Transverse colon (tissue), 4 donors: ENCODE measurements around the gene HNF1B. TPM values are rescaled to one million over a fixed set of nuclear protein-coding genes. Genes with fewer than 3 reads are reported as not detected.

ENCODE experiments used
- DNase-seq: peaks from one replicate; pipeline ENCODE4 v3.0.0-alpha.2; 2019
- H3K27ac ChIP-seq, 4 donors: fragments of 200-600 bp; sonication (generic); 2 replicates each; pipeline ENCODE4 v1.5.1; 2016 to 2018; ENCODE audit warnings: inconsistent platforms in 4 of 4
- H3K27me3 ChIP-seq: fragments of 200-600 bp; sonication (generic); 2 replicates; pipeline ENCODE4 v1.5.1; 2017; ENCODE audit warnings: inconsistent platforms
- H3K36me3 ChIP-seq, 4 donors: fragments of 200-600 bp; sonication (generic); 2 replicates each; pipeline ENCODE4 v1.5.1; 2017 to 2019; ENCODE audit warnings: inconsistent platforms in 4 of 4
- H3K4me1 ChIP-seq, 4 donors: fragments of 200-600 bp; sonication (generic); 2 replicates each; pipeline ENCODE4 v1.5.1; 2017 to 2020; ENCODE audit warnings: inconsistent platforms in 4 of 4
- H3K4me3 ChIP-seq, 4 donors: fragments of 200-600 bp; sonication (generic); 1 replicate in 1 of 4; 2 replicates in 3 of 4; pipeline versions ENCODE4 v1.5.1 to v1.6.1; 2017 to 2019; ENCODE audit warnings: inconsistent platforms in 4 of 4
- H3K9me3 ChIP-seq, 2 donors: fragments of 200-600 bp; sonication (generic); 2 replicates each; pipeline ENCODE4 v1.5.1; 2017 to 2019; ENCODE audit warnings: inconsistent platforms in 2 of 2
- EP300 ChIP-seq: sonication (generic); formaldehyde crosslinking; IDR thresholded peaks from one replicate; pipeline ENCODE4 v1.6.1; 2017; ENCODE audit warnings: antibody characterized with exemption, low read depth
- POLR2A ChIP-seq: fragments of 450-650 bp; IDR thresholded peaks from one replicate; pipeline ENCODE4 v1.6.1; 2016; ENCODE audit warnings: antibody characterized with exemption, mild to moderate bottlenecking, moderate library complexity
- POLR2AphosphoS5 ChIP-seq, 3 donors: sonication (generic); formaldehyde crosslinking; IDR thresholded peaks; one replicate each; pipeline ENCODE4 v1.6.1; 2016; ENCODE audit warnings: antibody characterized with exemption in 3 of 3
- WGBS, 2 donors: methylation state at CpG; one replicate each; pipeline ENCODE4 v1.1.5; 2018; ENCODE audit warnings: low coverage in 1 of 2; 5-methylcytosine and 5-hydroxymethylcytosine counted together
- in situ Hi-C, 4 donors: fragments of 200-750 bp; cut with MboI; loops; one replicate each; pipeline versions ENCODE4 v1.15.0 to v1.15.1; 2017; ENCODE audit warnings: low sequenced_read_pairs in 3 of 4, low pct_ligation_motif_present in 1 of 4, low pct_unique_long_range_greater_than_20kb in 1 of 4
- intact Hi-C: fragments of 100-400 bp; cut with DNase I; formaldehyde crosslinking; loops from one replicate; pipeline ENCODE4 v1.15.1; 2023; ENCODE audit warnings: low total_unique reads
- total RNA-seq, 4 donors: library from RNA; depleted of rRNA; stranded (reverse); fragments of >200 nt; gene quantifications; one replicate each; pipeline ENCODE4 v1.1.0, GENCODE V29; 2016
- TF ChIP-seq, protein P1 (sequence below), 5 experiments: fragments of 200-600 bp in 3 of 5; fragments of 450-650 bp in 2 of 5; sonication (generic) in 3 of 5; IDR thresholded peaks; 1 replicate in 2 of 5; 2 replicates in 3 of 5; pipeline ENCODE4 v1.5.1; 2016 to 2017; ENCODE audit warnings: antibody characterized with exemption in 5 of 5, inconsistent platforms in 3 of 5, mild to moderate bottlenecking in 2 of 5, moderate library complexity in 1 of 5

HNF1B gene
- total RNA-seq, 4 donors from 2014 or later: 22.7 to 35.2 (median 24.9) TPM

DNA sequence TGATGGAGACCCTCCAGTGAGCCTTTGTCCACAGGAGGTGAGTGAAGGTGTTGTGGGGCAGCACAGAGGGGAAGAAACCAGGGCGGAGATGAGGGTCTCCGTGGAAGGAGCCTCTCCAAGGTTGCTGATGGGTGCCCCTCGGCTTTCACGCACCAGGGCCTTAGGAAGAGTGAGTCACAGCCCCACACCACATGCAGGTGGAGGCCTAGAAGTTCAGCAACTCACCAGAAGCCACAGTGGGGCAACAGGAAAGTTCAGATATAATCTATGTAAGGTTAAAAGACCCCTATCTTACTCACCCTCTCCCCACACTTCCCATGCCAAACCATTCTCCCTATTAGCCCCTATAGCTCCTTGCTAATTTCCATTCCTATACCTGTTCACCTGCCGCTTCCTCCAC, 9.5 kb upstream of the HNF1B start:
- H3K4me3 ChIP-seq: no peak overlapping the region
- in situ Hi-C loops: no loop called here
- no peaks in the 10 kb centered on the region for H3K4me1 ChIP-seq
- H3K27ac ChIP-seq: no peak overlapping the region
- TF ChIP-seq, protein P1, sequence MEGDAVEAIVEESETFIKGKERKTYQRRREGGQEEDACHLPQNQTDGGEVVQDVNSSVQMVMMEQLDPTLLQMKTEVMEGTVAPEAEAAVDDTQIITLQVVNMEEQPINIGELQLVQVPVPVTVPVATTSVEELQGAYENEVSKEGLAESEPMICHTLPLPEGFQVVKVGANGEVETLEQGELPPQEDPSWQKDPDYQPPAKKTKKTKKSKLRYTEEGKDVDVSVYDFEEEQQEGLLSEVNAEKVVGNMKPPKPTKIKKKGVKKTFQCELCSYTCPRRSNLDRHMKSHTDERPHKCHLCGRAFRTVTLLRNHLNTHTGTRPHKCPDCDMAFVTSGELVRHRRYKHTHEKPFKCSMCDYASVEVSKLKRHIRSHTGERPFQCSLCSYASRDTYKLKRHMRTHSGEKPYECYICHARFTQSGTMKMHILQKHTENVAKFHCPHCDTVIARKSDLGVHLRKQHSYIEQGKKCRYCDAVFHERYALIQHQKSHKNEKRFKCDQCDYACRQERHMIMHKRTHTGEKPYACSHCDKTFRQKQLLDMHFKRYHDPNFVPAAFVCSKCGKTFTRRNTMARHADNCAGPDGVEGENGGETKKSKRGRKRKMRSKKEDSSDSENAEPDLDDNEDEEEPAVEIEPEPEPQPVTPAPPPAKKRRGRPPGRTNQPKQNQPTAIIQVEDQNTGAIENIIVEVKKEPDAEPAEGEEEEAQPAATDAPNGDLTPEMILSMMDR (IDR thresholded peaks at IDR 0.05): no peak
- no peak for TF ChIP-seq POLR2A
- no peak for TF ChIP-seq POLR2AphosphoS5 (IDR thresholded peaks at IDR 0.05)
- TF ChIP-seq EP300: no peak
- no peaks in the 10 kb centered on the region for H3K36me3 ChIP-seq
- no peaks in the 10 kb centered on the region for H3K9me3 ChIP-seq
- WGBS, 2 donors: 93 to 100% methylated on average over 1 to 5 of the region's 5 CpGs
- peaks cover 8% of the 10 kb centered on the region for H3K27me3 ChIP-seq
- DNase-seq: no peak
- intact Hi-C loops: no loop called here

DNA sequence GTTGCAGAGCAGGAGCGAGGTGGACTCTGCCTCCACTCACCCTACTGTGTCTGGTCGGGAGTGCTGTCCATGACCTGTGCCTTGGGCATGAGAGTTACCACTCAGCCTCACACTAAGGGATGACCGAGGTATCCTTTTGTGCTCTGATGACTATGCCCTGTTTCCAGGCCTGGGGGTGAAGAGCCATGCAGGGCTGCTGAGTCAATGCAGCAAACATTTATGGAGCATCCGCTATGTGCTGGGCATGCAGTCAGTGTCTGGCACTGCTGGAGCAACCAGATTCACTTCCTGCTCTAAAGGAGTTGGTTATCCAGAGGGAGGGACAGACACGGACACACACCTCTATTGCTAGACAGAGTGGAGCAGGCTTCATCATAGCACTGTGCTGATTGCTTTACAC, 7.6 kb upstream of the HNF1B start:
- intact Hi-C loops (no loop called here), in situ Hi-C loops (no loop called here)
- peaks cover 21% of the 10 kb centered on the region for H3K27me3 ChIP-seq
- no peak overlapping the region for H3K27ac ChIP-seq
- H3K4me3 ChIP-seq: no peak overlapping the region
- no peak for DNase-seq
- TF ChIP-seq POLR2A (no peak), POLR2AphosphoS5 (IDR thresholded peaks at IDR 0.05) (no peak), EP300 (no peak)
- TF ChIP-seq, protein P1 (IDR thresholded peaks at IDR 0.05): no peak
- 81% methylated on average over 5 of the region's 5 CpGs; no CpG with 5 or more reads in 1 of the 2 donors for WGBS, 2 donors
- peaks cover 0 to 3% (median 0%) of the 10 kb centered on the region in 4 donors for H3K4me1 ChIP-seq
- H3K9me3 ChIP-seq: no peaks in the 10 kb centered on the region
- no peaks in the 10 kb centered on the region for H3K36me3 ChIP-seq

DNA sequence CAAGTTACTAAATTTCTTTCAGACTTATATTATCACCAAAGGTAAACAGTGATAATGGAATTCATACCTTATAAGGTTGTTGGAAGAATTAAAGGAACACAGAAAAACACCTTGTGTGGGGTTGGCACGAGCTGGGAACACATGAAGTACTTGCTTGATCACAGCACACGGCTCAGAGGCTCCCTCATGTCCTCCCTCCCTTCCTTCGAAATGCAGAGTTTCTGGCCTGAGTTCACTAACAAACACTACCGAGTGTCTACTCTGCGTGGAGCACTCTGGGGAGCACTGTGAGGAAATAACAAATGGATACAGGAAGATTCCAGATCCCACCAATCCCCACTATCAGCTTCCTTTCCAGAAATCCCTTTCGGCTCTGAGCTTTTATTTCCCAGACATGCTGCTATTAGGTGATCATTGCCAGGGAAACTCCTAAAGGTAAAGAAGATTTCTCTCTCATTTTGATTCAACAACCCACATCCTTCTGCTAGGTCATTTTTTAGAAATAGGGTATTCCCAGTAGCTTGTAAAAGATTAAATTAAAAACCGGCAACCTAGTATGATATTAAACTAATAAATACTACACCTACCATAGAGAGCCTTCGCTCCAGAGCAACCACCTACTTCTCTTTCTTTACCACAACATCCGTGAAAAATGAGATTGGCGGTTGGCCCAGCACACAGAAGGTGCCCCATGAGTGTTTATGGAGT, 6.1 kb upstream of the HNF1B start:
- no peak for DNase-seq
- intact Hi-C loops (no loop called here), in situ Hi-C loops (no loop called here)
- 60 to 69% methylated on average over 6 to 10 of the region's 10 CpGs for WGBS, 2 donors
- Histone ChIP-seq H3K4me3 (no peak overlapping the region), H3K4me1 (peaks cover 0 to 11% (median 0%) of the 10 kb centered on the region in 4 donors), H3K36me3 (no peaks in the 10 kb centered on the region), H3K27ac (no peak overlapping the region), H3K27me3 (peaks cover 26% of the 10 kb centered on the region), H3K9me3 (no peaks in the 10 kb centered on the region)
- no peak for TF ChIP-seq EP300
- no peak for TF ChIP-seq POLR2A
- TF ChIP-seq, protein P1 (IDR thresholded peaks at IDR 0.05): no peak
- no peak for TF ChIP-seq POLR2AphosphoS5 (IDR thresholded peaks at IDR 0.05)

DNA sequence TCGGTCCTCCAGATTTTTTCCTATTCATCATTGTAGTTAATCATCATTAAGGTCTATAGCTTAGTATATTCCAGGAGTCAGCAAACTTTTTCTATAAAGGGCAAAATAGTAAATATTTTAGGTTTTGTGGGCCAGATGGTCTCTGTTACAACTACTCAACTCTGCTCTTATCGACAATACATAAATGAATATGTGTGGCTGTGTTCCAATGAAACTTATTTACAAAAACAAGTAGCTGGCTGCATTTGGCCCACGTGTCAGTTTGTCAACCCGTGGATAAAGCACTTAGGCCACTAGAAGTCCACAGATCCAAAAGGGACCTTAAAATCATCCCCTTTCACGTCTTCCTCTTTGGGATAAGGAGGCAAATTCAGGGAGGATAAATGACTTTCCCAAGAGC, 5.4 kb upstream of the HNF1B start:
- H3K27me3 ChIP-seq: peaks cover 32% of the 10 kb centered on the region
- no peaks in the 10 kb centered on the region for H3K36me3 ChIP-seq
- in situ Hi-C loops: no loop called here
- TF ChIP-seq POLR2AphosphoS5 (IDR thresholded peaks at IDR 0.05) (no peak), POLR2A (no peak), EP300 (no peak)
- TF ChIP-seq, protein P1 (IDR thresholded peaks at IDR 0.05): no peak
- intact Hi-C loops: no loop called here
- DNase-seq: no peak
- WGBS, 2 donors: 46 to 74% methylated on average over 4 to 5 of the region's 5 CpGs
- H3K9me3 ChIP-seq: no peaks in the 10 kb centered on the region
- H3K27ac ChIP-seq: no peak overlapping the region
- no peak overlapping the region for H3K4me3 ChIP-seq
- H3K4me1 ChIP-seq: peaks cover 0 to 11% (median 0%) of the 10 kb centered on the region in 4 donors
